Stimulated activated CD4-positive, alpha-beta T cell treated with anti-CD3 and anti-CD28 coated beads, TNF-alpha, amount 100 ng/mL, for 24 hours (primary cell): ENCODE measurements around the gene WDR73.

Experiments used
- DNase-seq, 3 experiments: peaks; one replicate each; pipeline ENCODE4 v3.0.0-alpha.2; 2020; ENCODE audit warnings: low read depth in 3 of 3

The WDR73 gene

GRCh38 chr15:84620626-84621025 lies 33.5 kb downstream of the WDR73 start:
- no peak for DNase-seq

GRCh38 chr15:84616235-84616634 lies 37.8 kb downstream of the WDR73 start:
- DNase-seq = no peak

- DNase-seq = no peak
Observed at GRCh38 chr15:84611631-84612030, 42.5 kb downstream of the WDR73 start.

- no peak for DNase-seq
Observed at GRCh38 chr15:84609818-84610525, 44.1 kb downstream of the WDR73 start.

GRCh38 chr15:84608707-84609284 lies 45.3 kb downstream of the WDR73 start:
- DNase-seq = no peak

GRCh38 chr15:84606653-84607120 lies 47.4 kb downstream of the WDR73 start:
- DNase-seq = no peak

- DNase-seq = no peak
Observed at GRCh38 chr15:84605554-84605882, 48.6 kb downstream of the WDR73 start.

- peak; percentile 13 to 61 (median 49) for DNase-seq
Observed at GRCh38 chr15:84604826-84605553, 49.1 kb downstream of the WDR73 start.

- DNase-seq = no peak
Observed at GRCh38 chr15:84603630-84604379, 50.3 kb downstream of the WDR73 start.

- DNase-seq = no peak
Observed at GRCh38 chr15:84601555-84601838, 52.6 kb downstream of the WDR73 start.

- peak; percentile 90 to 95 (median 92) for DNase-seq
Observed at GRCh38 chr15:84600687-84601554, 53.2 kb downstream of the WDR73 start, which contains the start of gene ZSCAN2. Gene ZSCAN2 (plus strand): TSS chr15:84601009. CDS start chr15:84603928, 2,919 bp downstream.

GRCh38 chr15:84600331-84600686 lies 53.8 kb downstream of the WDR73 start:
- peak; percentile 30 to 64 (median 31) for DNase-seq

GRCh38 chr15:84599906-84600305 lies 54.2 kb downstream of the WDR73 start:
- DNase-seq = no peak

- DNase-seq = no peak
Observed at GRCh38 chr15:84598993-84599392, 55.1 kb downstream of the WDR73 start.

GRCh38 chr15:84598250-84598649 lies 55.8 kb downstream of the WDR73 start:
- DNase-seq = no peak

- no peak for DNase-seq
Observed at GRCh38 chr15:84597296-84597695, 56.8 kb downstream of the WDR73 start.

GRCh38 chr15:84595660-84596059 lies 58.4 kb downstream of the WDR73 start:
- DNase-seq = no peak

- no peak for DNase-seq
Observed at GRCh38 chr15:84594617-84595290, 59.3 kb downstream of the WDR73 start.

GRCh38 chr15:84591815-84592214 lies 62.3 kb downstream of the WDR73 start:
- DNase-seq = no peak

GRCh38 chr15:84590406-84590805 lies 63.7 kb downstream of the WDR73 start:
- DNase-seq = no peak
